ENCODE results near the gene TMEM59. TPM values are rescaled to one million over a fixed set of nuclear protein-coding genes. Genes with fewer than 3 reads are reported as not detected.

TMEM59 gene
- 239 and 298 TPM in 2 replicates for total RNA-seq

GRCh38 chr1:54052934-54053744 lies at the start of gene TMEM59, which contains the start of gene TCEANC2:
Gene TMEM59 (minus strand): TSS chr1:54053204. CDS start chr1:54053188, 16 bp downstream.
Gene TCEANC2 (plus strand): TSS chr1:54053608. CDS start chr1:54054423, 815 bp downstream.

GRCh38 chr1:54017979-54018378 lies 35.0 kb downstream of the TMEM59 start, which contains the start of gene LDLRAD1:
Gene LDLRAD1 (minus strand): TSS chr1:54018186. CDS start chr1:54018112, 74 bp downstream.

Other genes with a start within 250 kb of the TMEM59 start
- gene NDC1, start 214.9 kb downstream of the TMEM59 start, total RNA-seq = 6.8 and 9.2 TPM in 2 replicates
- 18.8 and 27.2 TPM in 2 replicates for gene YIPF1, start 163.4 kb downstream of the TMEM59 start, total RNA-seq
- not detected in 2 replicates for gene DIO1, start 159.0 kb downstream of the TMEM59 start, total RNA-seq
- 9.2 and 19.8 TPM in 2 replicates for gene IFT25, start 107.5 kb downstream of the TMEM59 start, total RNA-seq
- gene LRRC42, start 106.9 kb downstream of the TMEM59 start, total RNA-seq = 28.4 and 30.0 TPM in 2 replicates
- not detected in 2 replicates for gene LDLRAD1, start 35.0 kb downstream of the TMEM59 start, total RNA-seq
- 3.3 TPM in 2 replicates for gene TCEANC2, start 404 bp upstream of the TMEM59 start, total RNA-seq
- gene CDCP2, start 99.8 kb upstream of the TMEM59 start, total RNA-seq = not detected in 2 replicates
- gene CYB5RL, start 146.8 kb upstream of the TMEM59 start, total RNA-seq = 3.5 and 4.6 TPM in 2 replicates
- 97.1 and 100 TPM in 2 replicates for gene MRPL37, start 147.0 kb upstream of the TMEM59 start, total RNA-seq